ENCODE measurements around the gene SYNE2.

DNA sequence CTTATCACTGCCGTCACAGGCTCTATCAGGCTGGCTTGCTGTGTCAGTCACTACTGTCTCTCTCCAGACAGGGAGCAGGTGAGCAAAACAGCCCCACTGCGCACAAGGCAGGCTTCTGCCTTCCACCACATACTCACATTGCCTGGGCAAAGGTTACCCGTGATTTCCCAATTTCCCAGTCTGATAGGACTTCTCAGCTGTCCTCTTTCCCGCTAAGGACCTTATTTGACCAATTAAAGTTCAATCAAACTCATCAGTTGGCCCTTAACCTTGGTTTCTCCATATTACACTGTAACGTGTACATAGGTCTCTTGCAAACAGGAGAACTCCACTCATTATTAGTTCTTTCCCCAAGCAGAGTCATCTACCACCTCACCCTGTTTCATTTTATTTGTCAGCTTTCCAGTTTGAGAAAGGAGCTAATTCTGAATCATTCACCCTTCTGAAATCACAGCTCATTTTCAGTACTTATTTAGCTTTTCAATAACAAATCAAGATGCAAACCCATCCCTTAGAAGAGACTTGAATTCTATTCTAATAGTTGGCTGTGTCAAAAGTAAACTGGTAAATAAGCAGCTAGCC lies 270.5 kb downstream of the SYNE2 start:
- TF ChIP-seq, protein P1, sequence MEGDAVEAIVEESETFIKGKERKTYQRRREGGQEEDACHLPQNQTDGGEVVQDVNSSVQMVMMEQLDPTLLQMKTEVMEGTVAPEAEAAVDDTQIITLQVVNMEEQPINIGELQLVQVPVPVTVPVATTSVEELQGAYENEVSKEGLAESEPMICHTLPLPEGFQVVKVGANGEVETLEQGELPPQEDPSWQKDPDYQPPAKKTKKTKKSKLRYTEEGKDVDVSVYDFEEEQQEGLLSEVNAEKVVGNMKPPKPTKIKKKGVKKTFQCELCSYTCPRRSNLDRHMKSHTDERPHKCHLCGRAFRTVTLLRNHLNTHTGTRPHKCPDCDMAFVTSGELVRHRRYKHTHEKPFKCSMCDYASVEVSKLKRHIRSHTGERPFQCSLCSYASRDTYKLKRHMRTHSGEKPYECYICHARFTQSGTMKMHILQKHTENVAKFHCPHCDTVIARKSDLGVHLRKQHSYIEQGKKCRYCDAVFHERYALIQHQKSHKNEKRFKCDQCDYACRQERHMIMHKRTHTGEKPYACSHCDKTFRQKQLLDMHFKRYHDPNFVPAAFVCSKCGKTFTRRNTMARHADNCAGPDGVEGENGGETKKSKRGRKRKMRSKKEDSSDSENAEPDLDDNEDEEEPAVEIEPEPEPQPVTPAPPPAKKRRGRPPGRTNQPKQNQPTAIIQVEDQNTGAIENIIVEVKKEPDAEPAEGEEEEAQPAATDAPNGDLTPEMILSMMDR (IDR thresholded peaks at IDR 0.05), result no peak
- TF ChIP-seq EZH2 (IDR thresholded peaks at IDR 0.05), result no peak
- TF ChIP-seq EZH2phosphoT487 (IDR thresholded peaks at IDR 0.05), result no peak

Data from neural progenitor cell (in vitro differentiated cells).